Urinary bladder (tissue), 4 donors: Measurements from ENCODE around the gene VPS39. TPM values are rescaled to one million over a fixed set of nuclear protein-coding genes. Genes with fewer than 3 reads are reported as not detected.

Experiments
- DNase-seq: peaks from one replicate; pipeline ENCODE4 v3.0.0-alpha.2; 2015; ENCODE audit errors: extremely low spot score
- H3K27ac ChIP-seq: one replicate; pipeline ENCODE4 v1.5.1; 2013; ENCODE audit warnings: low read depth, mild to moderate bottlenecking, moderate library complexity
- H3K36me3 ChIP-seq: one replicate; pipeline ENCODE4 v1.6.1; 2013; ENCODE audit warnings: mild to moderate bottlenecking, moderate library complexity; ENCODE audit not compliant: insufficient read depth
- H3K4me1 ChIP-seq: one replicate; pipeline ENCODE4 v1.6.1; 2013; ENCODE audit warnings: mild to moderate bottlenecking, moderate library complexity; ENCODE audit not compliant: insufficient read depth
- H3K4me3 ChIP-seq: one replicate; pipeline ENCODE4 v1.5.1; 2013; ENCODE audit warnings: low read depth, low read length
- WGBS: extraction: QIAGEN DNeasy Blood & Tissue Kit; methylation state at CpG from one replicate; pipeline ENCODE4 v1.1.7; 2013; 5-methylcytosine and 5-hydroxymethylcytosine counted together
- polyA plus RNA-seq: library from polyadenylated mRNA; stranded (reverse); fragments of 200-250 nt; gene quantifications from one replicate; pipeline ENCODE4 v1.2.3, GENCODE V29; 2013
- total RNA-seq: library from RNA; depleted of rRNA; stranded (reverse); fragments of >200 nt; gene quantifications from one replicate; pipeline ENCODE4 v1.2.3, GENCODE V29; 2014
- donor health status: healthy with polysubstance abuse.
- donor health status: healthy.

VPS39 gene
- total and polyA plus RNA-seq, 2 donors, result 43.8 to 57.3 TPM

GRCh38 chr15:42215913-42216829, 8.1 kb upstream of the VPS39 start:
- WGBS, result 86% methylated on average over 4 of the region's 4 CpGs
- Histone ChIP-seq H3K27ac (no peak overlapping the region), H3K4me3 (no peak overlapping the region), H3K4me1 (no peaks in the 10 kb centered on the region), H3K36me3 (peaks cover 9% of the 10 kb centered on the region)
- no peak for DNase-seq

DNA sequence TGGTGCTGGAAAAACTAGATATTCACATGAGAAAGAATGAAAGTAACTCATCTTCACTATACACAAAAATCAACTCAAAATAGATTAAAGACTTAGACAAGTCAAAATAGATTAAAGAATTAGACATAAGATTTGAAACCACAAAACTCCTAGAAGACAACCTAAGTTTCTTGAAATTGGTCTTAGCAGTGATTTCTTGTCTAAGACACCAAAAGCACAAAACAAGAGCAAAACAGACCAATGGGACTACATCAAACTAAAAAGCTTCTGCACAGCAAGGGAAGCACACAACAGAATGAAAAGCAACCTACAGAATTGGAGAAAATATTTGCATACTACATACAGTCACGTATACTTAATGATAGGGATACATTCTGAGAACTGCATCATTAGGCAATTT, 6.5 kb upstream of the VPS39 start:
- no peak overlapping the region for H3K27ac ChIP-seq
- H3K36me3 ChIP-seq, result peaks cover 9% of the 10 kb centered on the region
- no peak overlapping the region for H3K4me3 ChIP-seq
- WGBS, result 99% methylated on average over 1 of the region's 1 CpG
- H3K4me1 ChIP-seq, result no peaks in the 10 kb centered on the region
- no peak for DNase-seq

DNA sequence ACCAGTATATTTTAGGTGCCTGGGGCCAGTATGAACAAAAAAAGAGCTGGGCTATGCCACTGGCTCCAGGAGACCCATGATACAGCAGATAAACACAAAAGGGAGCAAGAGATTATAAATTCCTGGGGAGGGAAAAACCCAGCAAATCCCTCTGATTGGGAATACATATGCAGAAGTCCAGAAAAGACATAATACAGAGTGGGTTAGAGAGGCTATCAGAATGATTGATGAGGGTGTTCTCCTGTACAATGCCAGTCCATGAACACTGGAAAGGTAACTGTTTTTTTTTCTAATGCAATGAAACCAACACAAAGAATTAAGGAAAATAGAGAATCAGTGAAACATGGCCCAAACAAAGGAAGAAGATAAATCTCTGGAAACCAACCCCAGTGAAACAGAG, 5.4 kb upstream of the VPS39 start:
- Histone ChIP-seq H3K4me1 (no peaks in the 10 kb centered on the region), H3K36me3 (peaks cover 9% of the 10 kb centered on the region), H3K4me3 (no peak overlapping the region), H3K27ac (no peak overlapping the region)
- no peak for DNase-seq

DNA sequence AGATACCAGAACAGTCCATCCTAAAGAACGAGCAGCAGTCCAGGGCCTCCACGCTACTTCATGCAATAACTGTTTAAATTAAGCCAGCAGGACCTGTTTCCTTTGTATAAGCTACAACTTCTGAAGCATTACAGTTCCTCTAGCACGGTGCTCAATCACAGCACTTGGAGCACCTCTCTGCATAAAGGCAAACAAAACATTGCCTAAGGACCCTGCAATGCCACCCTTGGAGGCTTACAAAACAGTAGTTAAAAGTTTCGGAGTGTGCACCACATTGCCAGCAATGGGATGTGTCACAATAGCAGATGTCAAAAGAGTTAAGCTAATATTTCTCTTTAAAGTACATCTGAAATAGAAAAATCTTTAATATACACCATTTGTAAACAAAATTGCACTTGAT, 2.6 kb upstream of the VPS39 start:
- peaks cover 5% of the 10 kb centered on the region for H3K36me3 ChIP-seq
- no peaks in the 10 kb centered on the region for H3K4me1 ChIP-seq
- WGBS, result 96% methylated on average over 4 of the region's 4 CpGs
- no peak overlapping the region for H3K4me3 ChIP-seq
- no peak overlapping the region for H3K27ac ChIP-seq
- DNase-seq, result no peak

- no peak overlapping the region for H3K27ac ChIP-seq
- WGBS, result 80% methylated on average over 4 of the region's 4 CpGs
- no peaks in the 10 kb centered on the region for H3K4me1 ChIP-seq
Measured at GRCh38 chr15:42206406-42206805, 1.7 kb downstream of the VPS39 start.

GRCh38 chr15:42203891-42204290, 4.2 kb downstream of the VPS39 start:
- 90% methylated on average over 3 of the region's 3 CpGs for WGBS
- no peak for DNase-seq
- Histone ChIP-seq H3K27ac (no peak overlapping the region), H3K4me3 (no peak overlapping the region), H3K36me3 (no peaks in the 10 kb centered on the region), H3K4me1 (no peaks in the 10 kb centered on the region)

More at GRCh38 chr15:42206406-42206805, 1.7 kb downstream of the VPS39 start:
- Histone ChIP-seq H3K36me3 (peaks cover 2% of the 10 kb centered on the region), H3K4me3 (no peak overlapping the region)
- DNase-seq, result no peak

DNA sequence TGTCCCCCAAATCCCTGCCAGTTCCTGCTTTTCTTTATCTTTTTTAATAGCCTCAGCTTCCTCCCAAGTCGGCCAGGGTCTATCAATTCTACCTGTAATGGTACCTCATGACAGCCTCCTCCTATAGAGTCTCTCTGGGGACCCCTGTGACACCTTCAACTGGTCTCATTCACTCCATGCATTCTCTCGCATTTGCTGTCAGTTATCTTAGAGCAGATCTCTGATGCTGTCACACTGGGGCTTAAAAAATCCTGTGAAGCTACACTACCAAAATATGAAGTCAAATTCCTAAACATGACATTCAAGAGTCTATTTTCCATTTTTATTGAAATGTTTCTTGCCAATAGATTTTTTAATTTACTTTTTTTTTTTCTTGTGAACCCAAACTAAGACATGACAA, 5.5 kb downstream of the VPS39 start:
- H3K4me1 ChIP-seq, result no peaks in the 10 kb centered on the region
- no peak for DNase-seq
- 50% methylated on average over 2 of the region's 2 CpGs for WGBS
- no peak overlapping the region for H3K4me3 ChIP-seq
- H3K36me3 ChIP-seq, result no peaks in the 10 kb centered on the region
- H3K27ac ChIP-seq, result no peak overlapping the region

DNA sequence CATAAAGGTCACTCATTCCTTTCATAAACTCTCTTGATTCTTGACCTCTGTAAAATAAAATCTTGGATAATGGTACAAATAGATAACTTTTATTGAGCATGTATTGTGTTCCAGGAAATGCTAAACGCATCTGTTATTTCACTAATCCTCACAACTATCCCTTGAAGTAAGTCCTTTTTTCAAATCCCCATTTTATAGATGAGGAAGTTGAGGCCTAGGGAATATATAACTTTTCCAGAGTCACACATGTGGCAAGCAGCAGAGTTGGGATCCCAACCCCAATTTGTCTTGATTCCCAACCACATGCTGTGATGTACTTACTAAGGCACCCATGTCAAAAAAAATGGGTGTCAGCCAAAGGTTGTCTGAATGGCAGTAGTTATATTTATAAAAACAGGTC, 6.3 kb downstream of the VPS39 start:
- no peak overlapping the region for H3K27ac ChIP-seq
- H3K4me3 ChIP-seq, result no peak overlapping the region
- WGBS, result 94% methylated on average over 1 of the region's 1 CpG
- H3K4me1 ChIP-seq, result no peaks in the 10 kb centered on the region
- DNase-seq, result no peak
- H3K36me3 ChIP-seq, result no peaks in the 10 kb centered on the region

GRCh38 chr15:42199126-42199525, 9.0 kb downstream of the VPS39 start:
- Histone ChIP-seq H3K4me3 (no peak overlapping the region), H3K4me1 (no peaks in the 10 kb centered on the region), H3K36me3 (no peaks in the 10 kb centered on the region), H3K27ac (no peak overlapping the region)
- DNase-seq, result no peak
- WGBS, result 95% methylated on average over 5 of the region's 5 CpGs

DNA sequence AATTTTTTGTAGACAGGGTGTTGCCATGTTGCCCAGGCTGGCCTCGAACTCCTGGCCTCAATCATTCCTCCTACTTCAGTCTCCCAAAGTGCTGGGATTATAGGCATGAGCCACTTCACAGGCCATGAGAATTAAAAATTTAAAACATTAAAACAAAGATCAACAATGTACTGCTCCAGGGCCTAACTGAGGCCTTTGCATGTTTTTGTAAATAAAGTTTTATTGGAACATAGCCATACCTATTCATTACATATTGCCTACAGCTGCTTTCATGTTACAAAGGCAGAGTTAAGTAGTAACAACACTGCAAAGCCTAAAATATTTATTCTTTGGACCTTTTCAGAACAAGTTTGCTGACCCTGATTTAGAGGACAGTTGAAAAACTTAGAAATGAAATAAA, 9.6 kb downstream of the VPS39 start:
- no peak for DNase-seq
- no peaks in the 10 kb centered on the region for H3K36me3 ChIP-seq
- no peaks in the 10 kb centered on the region for H3K4me1 ChIP-seq
- H3K4me3 ChIP-seq, result no peak overlapping the region
- H3K27ac ChIP-seq, result no peak overlapping the region
- 98% methylated on average over 1 of the region's 1 CpG for WGBS

- Histone ChIP-seq H3K4me3 (no peak overlapping the region), H3K4me1 (no peaks in the 10 kb centered on the region), H3K36me3 (peaks cover 4% of the 10 kb centered on the region), H3K27ac (no peak overlapping the region)
- WGBS, result 93% methylated on average over 5 of the region's 5 CpGs
- no peak for DNase-seq
Measured at GRCh38 chr15:42194513-42194912, 13.6 kb downstream of the VPS39 start.

GRCh38 chr15:42193383-42193782, 14.7 kb downstream of the VPS39 start:
- whole genome bisulfite sequencing, result 93% methylated on average over 3 of the region's 3 CpGs
- H3K4me3 ChIP-seq, result no peak overlapping the region
- DNase-seq, result no peak
- H3K4me1 ChIP-seq, result no peaks in the 10 kb centered on the region
- H3K36me3 ChIP-seq, result peaks cover 4% of the 10 kb centered on the region
- no peak overlapping the region for H3K27ac ChIP-seq

DNA sequence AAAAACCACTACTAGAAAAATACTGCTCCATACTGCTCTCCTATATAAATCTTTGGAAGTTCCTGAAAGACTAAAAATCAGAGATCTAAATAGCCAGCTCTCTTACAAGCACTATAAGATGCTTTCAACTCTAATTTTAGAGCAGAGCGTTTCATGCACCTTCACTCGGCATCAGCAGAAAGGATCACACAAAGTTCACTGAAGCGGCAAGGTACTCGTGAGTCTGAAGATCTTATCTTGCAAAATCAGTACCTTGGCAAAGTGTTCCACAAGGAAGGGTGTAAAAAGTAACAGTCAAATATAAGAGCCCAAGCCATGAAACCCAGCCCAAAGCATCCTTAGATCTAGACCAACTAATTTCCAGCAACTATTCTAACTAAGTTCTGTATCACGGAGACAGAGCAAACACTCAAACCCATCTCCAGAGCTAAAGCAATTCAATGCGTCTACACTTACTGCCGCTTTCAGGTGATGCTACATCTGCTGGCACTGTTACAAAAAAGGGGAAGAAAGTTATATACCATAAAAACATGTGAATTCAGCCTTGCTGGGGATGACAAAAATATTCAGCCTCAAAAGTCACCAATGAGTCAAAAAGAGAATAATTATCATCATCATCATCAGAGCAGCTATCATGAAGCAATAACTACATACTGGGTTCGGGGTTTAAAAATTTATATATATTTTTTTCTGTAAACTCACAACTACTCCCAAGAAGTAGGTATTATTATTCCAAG, 16.3 kb downstream of the VPS39 start:
- no peak for DNase-seq
- 91% methylated on average over 8 of the region's 8 CpGs for WGBS
- Histone ChIP-seq H3K27ac (no peak overlapping the region), H3K4me3 (no peak overlapping the region), H3K36me3 (peaks cover 4% of the 10 kb centered on the region), H3K4me1 (no peaks in the 10 kb centered on the region)

DNA sequence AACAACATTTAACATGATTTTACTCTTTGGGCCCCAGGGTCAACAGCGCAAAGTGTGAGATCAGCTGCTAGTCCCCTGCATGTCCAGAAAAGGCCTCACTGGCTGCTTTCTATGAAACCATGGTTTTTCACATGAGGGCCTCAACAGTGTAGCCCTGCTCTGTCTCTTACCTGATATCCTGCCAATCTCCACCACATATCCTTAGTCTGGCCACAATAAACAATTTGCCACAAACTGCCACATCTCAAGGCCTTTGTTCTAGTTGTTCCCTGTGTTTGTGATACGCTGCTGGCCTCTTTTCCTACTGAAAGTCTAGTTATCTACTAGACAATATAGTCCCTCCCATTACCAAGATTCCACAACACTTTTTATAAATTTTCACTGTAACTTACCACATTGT, 17.7 kb downstream of the VPS39 start:
- H3K4me1 ChIP-seq, result no peaks in the 10 kb centered on the region
- peaks cover 11% of the 10 kb centered on the region for H3K36me3 ChIP-seq
- no peak overlapping the region for H3K4me3 ChIP-seq
- DNase-seq, result no peak
- 98% methylated on average over 2 of the region's 2 CpGs for WGBS
- no peak overlapping the region for H3K27ac ChIP-seq
